Measurements from ENCODE around the gene AGPAT3.

The AGPAT3 gene

GRCh38 chr21:43991447-43991991 lies 126.5 kb downstream of the AGPAT3 start:
- no peak overlapping the region for H3K4me3 ChIP-seq (replicated peaks in 1 of 2; ENCODE audit: low read depth in 2 of 2, low read length in 2 of 2)
- no peak for DNase-seq (ENCODE audit: low read depth in 2 of 2)
- TF ChIP-seq CTCF (IDR thresholded peaks at IDR 0.05; ENCODE audit: low read depth, low read length): no peak

GRCh38 chr21:43992121-43992520 lies 127.1 kb downstream of the AGPAT3 start:
- H3K4me3 ChIP-seq (replicated peaks in 1 of 2; ENCODE audit: low read depth in 2 of 2, low read length in 2 of 2): no peak overlapping the region
- no peak for TF ChIP-seq CTCF (IDR thresholded peaks at IDR 0.05; ENCODE audit: low read depth, low read length)
- no peak for DNase-seq (ENCODE audit: low read depth in 2 of 2)

GRCh38 chr21:43993420-43993934 lies 128.5 kb downstream of the AGPAT3 start:
- H3K4me3 ChIP-seq (replicated peaks in 1 of 2; ENCODE audit: low read depth in 2 of 2, low read length in 2 of 2): no peak overlapping the region
- DNase-seq (ENCODE audit: low read depth in 2 of 2): no peak
- no peak for TF ChIP-seq CTCF (IDR thresholded peaks at IDR 0.05; ENCODE audit: low read depth, low read length)

- no peak for TF ChIP-seq CTCF (IDR thresholded peaks at IDR 0.05; ENCODE audit: low read depth, low read length)
Measured at GRCh38 chr21:43994085-43994484, 129.1 kb downstream of the AGPAT3 start.

GRCh38 chr21:43994646-43995045 lies 129.6 kb downstream of the AGPAT3 start:
- H3K4me3 ChIP-seq (replicated peaks in 1 of 2; ENCODE audit: low read depth in 2 of 2, low read length in 2 of 2): no peak overlapping the region
- TF ChIP-seq CTCF (IDR thresholded peaks at IDR 0.05; ENCODE audit: low read depth, low read length): no peak
- DNase-seq (ENCODE audit: low read depth in 2 of 2): no peak

More at GRCh38 chr21:43994085-43994484, 129.1 kb downstream of the AGPAT3 start:
- H3K4me3 ChIP-seq (replicated peaks in 1 of 2; ENCODE audit: low read depth in 2 of 2, low read length in 2 of 2): no peak overlapping the region
- DNase-seq (ENCODE audit: low read depth in 2 of 2): no peak

- no peak for DNase-seq (ENCODE audit: low read depth in 2 of 2)
- no peak overlapping the region for H3K4me3 ChIP-seq (replicated peaks in 1 of 2; ENCODE audit: low read depth in 2 of 2, low read length in 2 of 2)
- TF ChIP-seq CTCF (IDR thresholded peaks at IDR 0.05; ENCODE audit: low read depth, low read length): no peak
Measured at GRCh38 chr21:43995521-43996105, 130.6 kb downstream of the AGPAT3 start.
